ENCODE results near the gene GTF2H1.

DNA sequence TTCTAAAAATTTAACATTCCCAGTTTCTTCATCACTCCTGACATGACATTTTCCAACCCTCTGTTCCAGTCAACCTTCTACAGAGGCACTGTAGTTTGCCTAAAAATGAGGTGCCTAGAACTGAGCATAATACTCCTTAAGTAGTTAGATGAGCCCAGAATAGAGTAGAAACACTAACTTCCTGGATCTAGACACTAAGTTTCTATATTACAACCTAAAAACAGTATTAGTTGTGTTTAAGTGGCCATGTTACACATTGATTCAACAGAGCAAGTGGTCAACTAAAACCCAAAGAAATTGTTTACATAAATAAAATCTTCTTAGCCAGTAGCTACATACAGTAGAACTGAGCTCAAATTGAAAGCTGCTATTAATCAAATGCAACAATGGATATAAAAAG is 1.8 kb upstream of the GTF2H1 start:
- TF ChIP-seq, protein P1, sequence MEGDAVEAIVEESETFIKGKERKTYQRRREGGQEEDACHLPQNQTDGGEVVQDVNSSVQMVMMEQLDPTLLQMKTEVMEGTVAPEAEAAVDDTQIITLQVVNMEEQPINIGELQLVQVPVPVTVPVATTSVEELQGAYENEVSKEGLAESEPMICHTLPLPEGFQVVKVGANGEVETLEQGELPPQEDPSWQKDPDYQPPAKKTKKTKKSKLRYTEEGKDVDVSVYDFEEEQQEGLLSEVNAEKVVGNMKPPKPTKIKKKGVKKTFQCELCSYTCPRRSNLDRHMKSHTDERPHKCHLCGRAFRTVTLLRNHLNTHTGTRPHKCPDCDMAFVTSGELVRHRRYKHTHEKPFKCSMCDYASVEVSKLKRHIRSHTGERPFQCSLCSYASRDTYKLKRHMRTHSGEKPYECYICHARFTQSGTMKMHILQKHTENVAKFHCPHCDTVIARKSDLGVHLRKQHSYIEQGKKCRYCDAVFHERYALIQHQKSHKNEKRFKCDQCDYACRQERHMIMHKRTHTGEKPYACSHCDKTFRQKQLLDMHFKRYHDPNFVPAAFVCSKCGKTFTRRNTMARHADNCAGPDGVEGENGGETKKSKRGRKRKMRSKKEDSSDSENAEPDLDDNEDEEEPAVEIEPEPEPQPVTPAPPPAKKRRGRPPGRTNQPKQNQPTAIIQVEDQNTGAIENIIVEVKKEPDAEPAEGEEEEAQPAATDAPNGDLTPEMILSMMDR (IDR thresholded peaks at IDR 0.05): no peak
- TF ChIP-seq POLR2A (IDR thresholded peaks at IDR 0.05): no peak
